Measurements from ENCODE around the gene TASL.
"Not testable (repeated sequence)": the region's sequence is repeated elsewhere in the genome, so short reads cannot be mapped to it uniquely, and the experiment has no call there.

The TASL gene

GRCh38 chrX:30572004-30572403 lies 5.6 kb downstream of the TASL start:
- FAIRE-seq (peak; percentile 9), DNase-seq (ENCODE audit: insufficient read length) (no peak)
- no peak for TF ChIP-seq POLR2A (IDR thresholded peaks at IDR 0.05; ENCODE audit: low read depth, low read length)

- DNase-seq (ENCODE audit: insufficient read length) (no peak), FAIRE-seq (no peak)
- TF ChIP-seq POLR2A (IDR thresholded peaks at IDR 0.05; ENCODE audit: low read depth, low read length) (no peak), POLR2AphosphoS5 (IDR thresholded peaks at IDR 0.05; ENCODE audit: low read depth, low read length) (no peak), TAF1 (IDR thresholded peaks at IDR 0.05; ENCODE audit: borderline replicate concordance, low read depth, low read length) (no peak)
These were observed 7.1 kb downstream of the TASL start for GRCh38 chrX:30570505-30570904.

GRCh38 chrX:30568136-30568535 lies 9.4 kb downstream of the TASL start:
- DNase-seq (ENCODE audit: insufficient read length), result no peak
- no peak for FAIRE-seq
- TF ChIP-seq POLR2A (IDR thresholded peaks at IDR 0.05; ENCODE audit: low read depth, low read length) (no peak), TAF1 (IDR thresholded peaks at IDR 0.05; ENCODE audit: borderline replicate concordance, low read depth, low read length) (no peak), POLR2AphosphoS5 (IDR thresholded peaks at IDR 0.05; ENCODE audit: low read depth, low read length) (no peak)

- FAIRE-seq, result not testable (repeated sequence)
These were observed 14.5 kb downstream of the TASL start for GRCh38 chrX:30563070-30563469.

GRCh38 chrX:30561191-30561590 lies 16.4 kb downstream of the TASL start:
- FAIRE-seq, result no peak
- TF ChIP-seq POLR2AphosphoS5 (IDR thresholded peaks at IDR 0.05; ENCODE audit: low read depth, low read length) (no peak), TAF1 (IDR thresholded peaks at IDR 0.05; ENCODE audit: borderline replicate concordance, low read depth, low read length) (no peak), POLR2A (IDR thresholded peaks at IDR 0.05; ENCODE audit: low read depth, low read length) (no peak)
- DNase-seq (ENCODE audit: insufficient read length), result no peak

More at GRCh38 chrX:30563070-30563469, 14.5 kb downstream of the TASL start:
- DNase-seq (ENCODE audit: insufficient read length), result not testable (repeated sequence)

- DNase-seq (ENCODE audit: insufficient read length) (no peak), FAIRE-seq (peak; percentile 48)
- TF ChIP-seq TAF1 (IDR thresholded peaks at IDR 0.05; ENCODE audit: borderline replicate concordance, low read depth, low read length), result no peak
- TF ChIP-seq POLR2AphosphoS5 (IDR thresholded peaks at IDR 0.05; ENCODE audit: low read depth, low read length), result no peak
- no peak for TF ChIP-seq POLR2A (IDR thresholded peaks at IDR 0.05; ENCODE audit: low read depth, low read length)
These were observed 39.3 kb downstream of the TASL start for GRCh38 chrX:30538271-30538670.

GRCh38 chrX:30533835-30534234 lies 43.7 kb downstream of the TASL start:
- FAIRE-seq (no peak), DNase-seq (ENCODE audit: insufficient read length) (no peak)
- no peak for TF ChIP-seq POLR2A (IDR thresholded peaks at IDR 0.05; ENCODE audit: low read depth, low read length)
- no peak for TF ChIP-seq TAF1 (IDR thresholded peaks at IDR 0.05; ENCODE audit: borderline replicate concordance, low read depth, low read length)
- no peak for TF ChIP-seq POLR2AphosphoS5 (IDR thresholded peaks at IDR 0.05; ENCODE audit: low read depth, low read length)

GRCh38 chrX:30533266-30533665 lies 44.3 kb downstream of the TASL start:
- no peak for FAIRE-seq
- no peak for DNase-seq (ENCODE audit: insufficient read length)
- TF ChIP-seq POLR2AphosphoS5 (IDR thresholded peaks at IDR 0.05; ENCODE audit: low read depth, low read length) (no peak), POLR2A (IDR thresholded peaks at IDR 0.05; ENCODE audit: low read depth, low read length) (no peak), TAF1 (IDR thresholded peaks at IDR 0.05; ENCODE audit: borderline replicate concordance, low read depth, low read length) (no peak)

GRCh38 chrX:30530606-30531005 lies 47.0 kb downstream of the TASL start:
- FAIRE-seq (no peak), DNase-seq (ENCODE audit: insufficient read length) (no peak)
- TF ChIP-seq POLR2AphosphoS5 (IDR thresholded peaks at IDR 0.05; ENCODE audit: low read depth, low read length) (no peak), POLR2A (IDR thresholded peaks at IDR 0.05; ENCODE audit: low read depth, low read length) (no peak), TAF1 (IDR thresholded peaks at IDR 0.05; ENCODE audit: borderline replicate concordance, low read depth, low read length) (no peak)

GRCh38 chrX:30525732-30526131 lies 51.8 kb downstream of the TASL start:
- FAIRE-seq (no peak), DNase-seq (ENCODE audit: insufficient read length) (no peak)
- no peak for TF ChIP-seq POLR2AphosphoS5 (IDR thresholded peaks at IDR 0.05; ENCODE audit: low read depth, low read length)
- no peak for TF ChIP-seq TAF1 (IDR thresholded peaks at IDR 0.05; ENCODE audit: borderline replicate concordance, low read depth, low read length)
- TF ChIP-seq POLR2A (IDR thresholded peaks at IDR 0.05; ENCODE audit: low read depth, low read length), result no peak

- TF ChIP-seq POLR2AphosphoS5 (IDR thresholded peaks at IDR 0.05; ENCODE audit: low read depth, low read length) (no peak), TAF1 (IDR thresholded peaks at IDR 0.05; ENCODE audit: borderline replicate concordance, low read depth, low read length) (no peak), POLR2A (IDR thresholded peaks at IDR 0.05; ENCODE audit: low read depth, low read length) (no peak)
- DNase-seq (ENCODE audit: insufficient read length) (no peak), FAIRE-seq (no peak)
These were observed 56.0 kb downstream of the TASL start for GRCh38 chrX:30521440-30522182.

GRCh38 chrX:30513284-30513683 lies 64.3 kb downstream of the TASL start:
- no peak for FAIRE-seq
- TF ChIP-seq POLR2AphosphoS5 (IDR thresholded peaks at IDR 0.05; ENCODE audit: low read depth, low read length) (no peak), TAF1 (IDR thresholded peaks at IDR 0.05; ENCODE audit: borderline replicate concordance, low read depth, low read length) (no peak), POLR2A (IDR thresholded peaks at IDR 0.05; ENCODE audit: low read depth, low read length) (no peak)
- DNase-seq (ENCODE audit: insufficient read length), result no peak
